Spleen (tissue), 11 donors: ENCODE results near the gene AADAT. TPM values are rescaled to one million over a fixed set of nuclear protein-coding genes. Genes with fewer than 3 reads are reported as not detected.

Experiments
- DNase-seq: peaks from one replicate; pipeline ENCODE4 v3.0.0-alpha.2; 2020
- H3K27ac ChIP-seq, 8 donors: fragments of 200-600 bp; sonication (generic) in 7 of 8; 1 replicate in 4 of 8; 2 replicates in 4 of 8; pipeline versions ENCODE4 v1.5.0 to v1.8.0; 2016 to 2021; ENCODE audit warnings: inconsistent platforms in 4 of 8, mild to moderate bottlenecking in 4 of 8, moderate library complexity in 1 of 8
- H3K27me3 ChIP-seq, 7 donors: fragments of 200-600 bp; sonication (generic) in 6 of 7; replicated peaks in 1 of 7; 1 replicate in 4 of 7; 2 replicates in 3 of 7; pipeline versions ENCODE4 v1.5.0 to v1.8.0; 2016 to 2021; ENCODE audit warnings: inconsistent platforms in 3 of 7, mild to moderate bottlenecking in 1 of 7
- H3K36me3 ChIP-seq, 6 donors: fragments of 200-600 bp; sonication (generic) in 5 of 6; 1 replicate in 4 of 6; 2 replicates in 2 of 6; pipeline versions ENCODE4 v1.5.0 to v1.8.0; 2016 to 2021; ENCODE audit warnings: inconsistent platforms in 2 of 6
- H3K4me1 ChIP-seq, 6 donors: fragments of 200-600 bp; sonication (generic) in 5 of 6; 1 replicate in 3 of 6; 2 replicates in 3 of 6; pipeline versions ENCODE4 v1.5.0 to v1.8.0; 2016 to 2021; ENCODE audit warnings: inconsistent platforms in 3 of 6
- H3K4me3 ChIP-seq, 8 donors: fragments of 200-600 bp; sonication (generic) in 7 of 8; 1 replicate in 4 of 8; 2 replicates in 4 of 8; pipeline versions ENCODE4 v1.5.0 to v1.8.0; 2016 to 2021; ENCODE audit warnings: inconsistent platforms in 4 of 8, mild to moderate bottlenecking in 4 of 8, moderate library complexity in 2 of 8
- H3K9me3 ChIP-seq, 8 donors: fragments of 200-600 bp; sonication (generic) in 7 of 8; 1 replicate in 4 of 8; 2 replicates in 4 of 8; pipeline versions ENCODE4 v1.5.0 to v1.8.0; 2016 to 2021; ENCODE audit warnings: inconsistent platforms in 4 of 8
- POLR2A ChIP-seq, 3 donors: fragments of 450-650 bp; IDR thresholded peaks; one replicate each; pipeline ENCODE4 v1.5.1; 2017; ENCODE audit warnings: antibody characterized with exemption in 3 of 3, mild to moderate bottlenecking in 1 of 3
- POLR2AphosphoS5 ChIP-seq, 3 donors: sonication (generic); formaldehyde crosslinking; IDR thresholded peaks; one replicate each; pipeline ENCODE4 v1.5.1; 2017; ENCODE audit warnings: antibody characterized with exemption in 3 of 3
- WGBS, 5 donors: extraction: QIAGEN DNeasy Blood & Tissue Kit in 3 of 5; methylation state at CpG; one replicate each; pipeline versions ENCODE4 v1.1.5 to v1.1.7; 2013 to 2018; 5-methylcytosine and 5-hydroxymethylcytosine counted together
- intact Hi-C: fragments of 100-400 bp; cut with DNase I; formaldehyde crosslinking; loops from one replicate; pipeline ENCODE4 v1.15.0; 2023; ENCODE audit warnings: low total_unique reads
- polyA plus RNA-seq, 3 donors: library from polyadenylated mRNA; stranded (reverse); fragments of 200-250 nt; gene quantifications; one replicate each; pipeline ENCODE4 v1.2.1, GENCODE V29; 2013
- total RNA-seq, 7 donors: library from RNA; depleted of rRNA in 3 of 7; stranded (reverse); fragments of >200 nt in 3 of 7; fragmentation: NEBNext Ultra II Directional in 4 of 7; extraction: Animal tissue kit (Norgen Biotek cat#: 25700) in 4 of 7; gene quantifications; one replicate each; pipeline versions ENCODE4 v1.1.0 to v1.2.1, GENCODE V29; 2016 to 2021
- TF ChIP-seq, protein P1 (sequence below), 11 experiments: fragments of 200-600 bp in 7 of 11; fragments of 450-650 bp in 4 of 11; sonication (generic) in 4 of 11; IDR thresholded peaks in 8 of 11; conservative IDR thresholded peaks in 3 of 11; 1 replicate in 7 of 11; 2 replicates in 4 of 11; pipeline versions ENCODE4 v1.4.0 to v1.8.0; 2016 to 2021; ENCODE audit warnings: antibody characterized with exemption in 11 of 11, inconsistent platforms in 4 of 11, mild to moderate bottlenecking in 1 of 11
- donor health status: healthy with polysubstance abuse.
- donor health status: DM: no; HTN: no; CAD: no; lungs with moderate emphysema.
- donor health status: DM: no; HTN: no; CAD: no.
- donor health status: Bipolar disorder and iron deficiency.
- donor health status: healthy.
- donor health status: DM: no; HTN: no; CAD: no.
- donor health status: DM: yes; HTN: yes; CAD: no.

Gene AADAT
- total and polyA plus RNA-seq, 10 donors = 0.89 to 5.0 (median 1.4) TPM

DNA sequence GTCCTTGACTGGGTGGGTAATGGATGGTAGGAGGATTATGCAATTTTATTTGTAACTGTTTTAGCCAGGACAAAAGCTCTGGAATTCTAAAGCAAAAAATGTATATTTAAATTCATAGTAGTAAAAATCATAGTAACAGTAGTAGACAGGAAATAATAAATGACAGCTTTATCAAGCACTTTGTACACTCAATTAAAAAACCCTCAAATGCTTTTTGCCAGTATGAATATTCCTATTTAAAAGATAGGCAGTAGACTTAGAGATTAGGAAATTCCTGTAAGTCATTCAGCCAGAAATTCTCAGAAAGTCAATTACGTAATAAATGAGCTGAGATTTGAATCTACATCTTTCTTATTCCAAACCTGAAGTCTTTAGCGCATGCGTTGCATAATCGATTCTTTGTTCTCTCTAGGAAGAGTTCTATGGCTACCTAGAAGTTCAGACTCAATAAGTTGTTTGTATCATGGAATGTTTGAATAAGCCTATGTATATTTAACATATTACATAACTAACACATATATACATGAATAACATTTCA is 2.5 kb downstream of the AADAT start:
- no peak for TF ChIP-seq POLR2AphosphoS5 (IDR thresholded peaks at IDR 0.05)
- no peak for TF ChIP-seq POLR2A (IDR thresholded peaks at IDR 0.05)
- TF ChIP-seq, protein P1, sequence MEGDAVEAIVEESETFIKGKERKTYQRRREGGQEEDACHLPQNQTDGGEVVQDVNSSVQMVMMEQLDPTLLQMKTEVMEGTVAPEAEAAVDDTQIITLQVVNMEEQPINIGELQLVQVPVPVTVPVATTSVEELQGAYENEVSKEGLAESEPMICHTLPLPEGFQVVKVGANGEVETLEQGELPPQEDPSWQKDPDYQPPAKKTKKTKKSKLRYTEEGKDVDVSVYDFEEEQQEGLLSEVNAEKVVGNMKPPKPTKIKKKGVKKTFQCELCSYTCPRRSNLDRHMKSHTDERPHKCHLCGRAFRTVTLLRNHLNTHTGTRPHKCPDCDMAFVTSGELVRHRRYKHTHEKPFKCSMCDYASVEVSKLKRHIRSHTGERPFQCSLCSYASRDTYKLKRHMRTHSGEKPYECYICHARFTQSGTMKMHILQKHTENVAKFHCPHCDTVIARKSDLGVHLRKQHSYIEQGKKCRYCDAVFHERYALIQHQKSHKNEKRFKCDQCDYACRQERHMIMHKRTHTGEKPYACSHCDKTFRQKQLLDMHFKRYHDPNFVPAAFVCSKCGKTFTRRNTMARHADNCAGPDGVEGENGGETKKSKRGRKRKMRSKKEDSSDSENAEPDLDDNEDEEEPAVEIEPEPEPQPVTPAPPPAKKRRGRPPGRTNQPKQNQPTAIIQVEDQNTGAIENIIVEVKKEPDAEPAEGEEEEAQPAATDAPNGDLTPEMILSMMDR (IDR thresholded peaks at IDR 0.05 in 8 of 11, conservative IDR thresholded peaks at IDR 0.05 in 3 of 11) = no peak
- Histone ChIP-seq H3K4me1 (peaks cover 4 to 16% (median 12%) of the 10 kb centered on the region in 6 donors), H3K36me3 (no peaks in the 10 kb centered on the region), H3K27me3 (peaks cover 0 to 46% (median 12%) of the 10 kb centered on the region in 7 donors), H3K4me3 (no peak overlapping the region), H3K27ac (no peak overlapping the region), H3K9me3 (no peaks in the 10 kb centered on the region)
- intact Hi-C loops = no loop called here
- no peak for DNase-seq
- WGBS, 5 donors = 47 to 66% (median 63%) methylated on average over 4 of the region's 4 CpGs

- Histone ChIP-seq H3K27me3 (peaks cover 0 to 18% (median 0%) of the 10 kb centered on the region in 7 donors), H3K9me3 (peaks cover 0 to 4% (median 0%) of the 10 kb centered on the region in 8 donors), H3K4me1 (no peaks in the 10 kb centered on the region), H3K4me3 (no peak overlapping the region), H3K27ac (no peak overlapping the region), H3K36me3 (no peaks in the 10 kb centered on the region)
- DNase-seq = no peak
- WGBS, 5 donors = 18 to 50% (median 25%) methylated on average over 2 of the region's 2 CpGs
- intact Hi-C loops = no loop called here
- TF ChIP-seq POLR2A (IDR thresholded peaks at IDR 0.05) (no peak), POLR2AphosphoS5 (IDR thresholded peaks at IDR 0.05) (no peak)
- TF ChIP-seq, protein P1 (IDR thresholded peaks at IDR 0.05 in 8 of 11, conservative IDR thresholded peaks at IDR 0.05 in 3 of 11) = no peak
Observed at GRCh38 chr4:170083541-170083940, 6.2 kb downstream of the AADAT start.

- Histone ChIP-seq H3K9me3 (peaks cover 0 to 4% (median 0%) of the 10 kb centered on the region in 8 donors), H3K36me3 (no peaks in the 10 kb centered on the region), H3K27ac (no peak overlapping the region), H3K27me3 (peaks cover 0 to 9% (median 0%) of the 10 kb centered on the region in 7 donors), H3K4me3 (no peak overlapping the region), H3K4me1 (no peaks in the 10 kb centered on the region)
- WGBS, 5 donors = 61 to 92% (median 85%) methylated on average over 2 to 3 of the region's 3 CpGs
- intact Hi-C loops = no loop called here
- no peak for TF ChIP-seq POLR2AphosphoS5 (IDR thresholded peaks at IDR 0.05)
- TF ChIP-seq, protein P1 (IDR thresholded peaks at IDR 0.05 in 8 of 11, conservative IDR thresholded peaks at IDR 0.05 in 3 of 11) = no peak
- TF ChIP-seq POLR2A (IDR thresholded peaks at IDR 0.05) = no peak
- DNase-seq = no peak
Observed at GRCh38 chr4:170080496-170080895, 9.3 kb downstream of the AADAT start.

- whole genome bisulfite sequencing, 5 donors = 79 to 86% (median 83%) methylated on average over 2 of the region's 2 CpGs
- no peak overlapping the region for H3K4me3 ChIP-seq
- no peaks in the 10 kb centered on the region for H3K36me3 ChIP-seq
- TF ChIP-seq, protein P1 (IDR thresholded peaks at IDR 0.05 in 8 of 11, conservative IDR thresholded peaks at IDR 0.05 in 3 of 11) = no peak
- no peak for TF ChIP-seq POLR2AphosphoS5 (IDR thresholded peaks at IDR 0.05)
- no peak for TF ChIP-seq POLR2A (IDR thresholded peaks at IDR 0.05)
- intact Hi-C loops = no loop called here
- H3K27ac ChIP-seq = no peak overlapping the region
- H3K9me3 ChIP-seq = peaks cover 0 to 4% (median 0%) of the 10 kb centered on the region in 8 donors
- H3K4me1 ChIP-seq = no peaks in the 10 kb centered on the region
- peaks cover 0 to 9% (median 0%) of the 10 kb centered on the region in 7 donors for H3K27me3 ChIP-seq
- DNase-seq = no peak
Observed at GRCh38 chr4:170079981-170080380, 9.8 kb downstream of the AADAT start.
